Vagina (tissue), 2 donors: ENCODE results near the gene NUDT1. TPM values are rescaled to one million over a fixed set of nuclear protein-coding genes. Genes with fewer than 3 reads are reported as not detected.

Experiments used
- DNase-seq, 2 donors: peaks; one replicate each; pipeline ENCODE4 v3.0.0-alpha.2; 2017; ENCODE audit errors: extremely low spot score in 2 of 2
- H3K27ac ChIP-seq: fragments of 200-600 bp; sonication (generic); one replicate; pipeline ENCODE4 v1.5.1; 2019
- H3K27me3 ChIP-seq: fragments of 200-600 bp; sonication (generic); one replicate; pipeline ENCODE4 v1.5.1; 2019
- H3K36me3 ChIP-seq, 2 donors: fragments of 200-600 bp; sonication (generic); one replicate each; pipeline ENCODE4 v1.5.1; 2017 to 2019
- H3K4me1 ChIP-seq: fragments of 200-600 bp; sonication (generic); one replicate; pipeline ENCODE4 v1.5.1; 2019
- H3K4me3 ChIP-seq, 2 donors: fragments of 200-600 bp; sonication (generic); 1 replicate in 1 of 2; 2 replicates in 1 of 2; pipeline ENCODE4 v1.5.1; 2016 to 2019
- H3K9me3 ChIP-seq: fragments of 200-600 bp; sonication (generic); one replicate; pipeline ENCODE4 v1.5.1; 2019
- POLR2A ChIP-seq, 2 donors: fragments of 450-650 bp; IDR thresholded peaks; one replicate each; pipeline ENCODE4 v1.6.1; 2017; ENCODE audit warnings: antibody characterized with exemption in 2 of 2, mild to moderate bottlenecking in 2 of 2, moderate library complexity in 2 of 2
- POLR2AphosphoS5 ChIP-seq, 2 donors: sonication (generic); formaldehyde crosslinking; IDR thresholded peaks; one replicate each; pipeline ENCODE4 v1.9.0; 2017; ENCODE audit warnings: antibody characterized with exemption in 2 of 2, mild to moderate bottlenecking in 2 of 2, low read depth in 1 of 2; ENCODE audit not compliant: insufficient read depth in 1 of 2
- intact Hi-C: fragments of 100-400 bp; cut with DNase I; formaldehyde crosslinking; loops from one replicate; pipeline ENCODE4 v1.15.1; 2023
- total RNA-seq: library from RNA; depleted of rRNA; stranded (reverse); fragments of >200 nt; gene quantifications from one replicate; pipeline ENCODE4 v1.2.3, GENCODE V29; 2016
- TF ChIP-seq, protein P1 (sequence below), 3 experiments: fragments of 450-650 bp in 2 of 3; fragments of 200-600 bp in 1 of 3; sonication (generic) in 1 of 3; IDR thresholded peaks; one replicate each; pipeline ENCODE4 v1.5.1; 2017 to 2019; ENCODE audit warnings: antibody characterized with exemption in 3 of 3, mild to moderate bottlenecking in 2 of 3, moderate library complexity in 2 of 3

Gene NUDT1
- total RNA-seq: 19.4 TPM

DNA sequence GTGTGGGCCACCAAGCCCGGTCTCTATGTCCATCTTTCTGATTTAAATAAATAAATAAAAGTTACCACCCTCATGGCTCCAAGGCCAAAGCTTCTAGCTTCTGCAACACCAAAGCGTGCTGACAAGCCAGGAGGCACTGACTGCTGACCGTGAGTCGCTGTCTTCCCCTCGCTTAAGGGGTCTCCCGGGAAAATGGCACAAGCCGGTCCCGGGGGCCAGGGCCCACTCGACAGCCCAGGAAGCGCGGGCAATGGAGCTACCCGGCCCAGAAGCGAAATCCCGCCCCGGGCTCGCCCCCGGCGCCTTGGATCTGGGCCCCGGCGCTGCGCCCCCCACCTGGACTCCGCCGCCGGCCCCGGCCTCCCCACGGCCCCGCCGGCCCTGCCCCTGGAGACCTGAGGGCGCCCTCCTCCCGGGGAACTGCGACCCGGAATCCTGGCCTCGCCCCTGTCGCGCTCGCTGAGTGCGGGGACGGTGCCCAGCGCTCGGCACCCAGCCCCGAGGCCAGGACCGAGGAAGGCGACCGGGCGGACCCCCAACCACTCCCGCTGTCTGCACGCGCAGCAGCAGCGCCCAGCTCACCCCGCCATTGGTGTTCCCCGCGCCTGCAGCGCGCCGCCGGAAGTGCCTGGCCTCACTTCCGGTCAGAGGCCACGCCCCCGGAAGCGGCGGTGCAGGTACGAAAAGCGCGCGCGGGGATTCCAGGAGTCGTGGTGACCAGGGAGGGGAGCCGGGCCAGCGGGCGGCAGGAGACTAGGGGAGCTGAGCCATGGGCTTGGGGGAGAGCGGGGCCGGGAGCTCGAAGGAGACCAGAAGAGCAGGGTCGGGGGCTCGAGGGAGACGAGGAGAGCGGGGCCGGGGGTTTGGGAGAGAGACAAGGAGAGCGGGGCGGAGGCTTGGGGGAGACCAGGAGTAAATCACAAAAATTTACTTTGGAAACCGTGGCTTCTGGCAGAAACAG is at the start of gene NUDT1, which contains the start of gene MRM2:
NUDT1 (plus strand) TSS at position 647 of the 961 bp plus-strand sequence. CDS start 2,349 bp downstream, outside the sequence.
MRM2 (minus strand) TSS at position 626 of the 961 bp plus-strand sequence; CDS start at position 590, 36 bp downstream.
- H3K27me3 ChIP-seq: no peaks in the 10 kb centered on the region
- intact Hi-C loops: loop anchor here (5.0 kb wide), 1 partner anchor 65 kb away; no protein-coding TSS in a partner anchor
- H3K4me1 ChIP-seq: peaks cover 24% of the 10 kb centered on the region
- no peak for DNase-seq
- peak within 1 kb of the TSS; percentile 93 to 98 for H3K4me3 ChIP-seq
- H3K36me3 ChIP-seq: peaks cover 0 to 16% of the 10 kb centered on the region in 2 donors
- no peaks in the 10 kb centered on the region for H3K9me3 ChIP-seq
- TF ChIP-seq, protein P1, sequence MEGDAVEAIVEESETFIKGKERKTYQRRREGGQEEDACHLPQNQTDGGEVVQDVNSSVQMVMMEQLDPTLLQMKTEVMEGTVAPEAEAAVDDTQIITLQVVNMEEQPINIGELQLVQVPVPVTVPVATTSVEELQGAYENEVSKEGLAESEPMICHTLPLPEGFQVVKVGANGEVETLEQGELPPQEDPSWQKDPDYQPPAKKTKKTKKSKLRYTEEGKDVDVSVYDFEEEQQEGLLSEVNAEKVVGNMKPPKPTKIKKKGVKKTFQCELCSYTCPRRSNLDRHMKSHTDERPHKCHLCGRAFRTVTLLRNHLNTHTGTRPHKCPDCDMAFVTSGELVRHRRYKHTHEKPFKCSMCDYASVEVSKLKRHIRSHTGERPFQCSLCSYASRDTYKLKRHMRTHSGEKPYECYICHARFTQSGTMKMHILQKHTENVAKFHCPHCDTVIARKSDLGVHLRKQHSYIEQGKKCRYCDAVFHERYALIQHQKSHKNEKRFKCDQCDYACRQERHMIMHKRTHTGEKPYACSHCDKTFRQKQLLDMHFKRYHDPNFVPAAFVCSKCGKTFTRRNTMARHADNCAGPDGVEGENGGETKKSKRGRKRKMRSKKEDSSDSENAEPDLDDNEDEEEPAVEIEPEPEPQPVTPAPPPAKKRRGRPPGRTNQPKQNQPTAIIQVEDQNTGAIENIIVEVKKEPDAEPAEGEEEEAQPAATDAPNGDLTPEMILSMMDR (IDR thresholded peaks at IDR 0.05): no peak
- TF ChIP-seq POLR2A (IDR thresholded peaks at IDR 0.05) (no peak), POLR2AphosphoS5 (IDR thresholded peaks at IDR 0.05; ENCODE audit: insufficient read depth in 1 of 2, low read depth in 1 of 2) (peak; percentile 70 to 75)
- H3K27ac ChIP-seq: peak within 1 kb of the TSS; percentile 76

DNA sequence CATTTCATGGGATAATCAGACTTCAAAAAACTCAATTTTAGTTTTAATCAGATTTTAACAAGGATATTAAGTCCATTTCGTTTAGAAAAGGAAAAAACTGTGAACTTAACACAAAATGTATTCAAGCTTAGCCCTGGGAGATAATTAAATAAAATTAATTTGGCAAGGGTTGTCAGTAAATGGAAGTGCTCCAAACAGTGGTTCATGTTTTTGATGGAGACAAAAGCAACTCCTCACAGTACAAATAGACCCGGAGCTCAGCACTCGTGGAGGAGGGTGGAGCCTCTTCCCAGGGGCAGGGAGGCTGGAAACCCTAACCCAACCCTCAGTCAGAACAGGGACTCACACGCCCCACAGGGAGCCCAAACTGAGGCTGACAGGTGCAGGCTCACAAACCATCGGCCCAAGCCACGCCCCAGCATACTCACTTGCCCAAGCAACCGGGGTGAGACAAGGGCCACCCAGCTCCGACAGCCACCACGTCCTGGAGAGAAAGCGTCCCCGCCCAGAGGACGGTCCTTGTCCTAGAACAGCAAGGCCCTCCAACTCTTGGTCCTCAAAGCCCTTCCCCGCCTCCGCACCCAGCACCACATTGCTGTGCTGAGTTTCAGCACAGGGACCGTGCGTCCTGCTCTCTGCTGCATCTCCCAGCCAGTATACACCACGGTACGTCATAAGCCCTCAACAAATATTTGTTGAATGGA is 49.0 kb upstream of the NUDT1 start:
- no peak for DNase-seq
- Histone ChIP-seq H3K27ac (no peak overlapping the region), H3K27me3 (no peaks in the 10 kb centered on the region), H3K4me3 (no peak overlapping the region), H3K36me3 (no peaks in the 10 kb centered on the region), H3K9me3 (no peaks in the 10 kb centered on the region), H3K4me1 (no peaks in the 10 kb centered on the region)
- TF ChIP-seq POLR2AphosphoS5 (IDR thresholded peaks at IDR 0.05; ENCODE audit: insufficient read depth in 1 of 2, low read depth in 1 of 2) (no peak), POLR2A (IDR thresholded peaks at IDR 0.05) (no peak)
- TF ChIP-seq, protein P1 (IDR thresholded peaks at IDR 0.05): no peak
- intact Hi-C loops: no loop called here

DNA sequence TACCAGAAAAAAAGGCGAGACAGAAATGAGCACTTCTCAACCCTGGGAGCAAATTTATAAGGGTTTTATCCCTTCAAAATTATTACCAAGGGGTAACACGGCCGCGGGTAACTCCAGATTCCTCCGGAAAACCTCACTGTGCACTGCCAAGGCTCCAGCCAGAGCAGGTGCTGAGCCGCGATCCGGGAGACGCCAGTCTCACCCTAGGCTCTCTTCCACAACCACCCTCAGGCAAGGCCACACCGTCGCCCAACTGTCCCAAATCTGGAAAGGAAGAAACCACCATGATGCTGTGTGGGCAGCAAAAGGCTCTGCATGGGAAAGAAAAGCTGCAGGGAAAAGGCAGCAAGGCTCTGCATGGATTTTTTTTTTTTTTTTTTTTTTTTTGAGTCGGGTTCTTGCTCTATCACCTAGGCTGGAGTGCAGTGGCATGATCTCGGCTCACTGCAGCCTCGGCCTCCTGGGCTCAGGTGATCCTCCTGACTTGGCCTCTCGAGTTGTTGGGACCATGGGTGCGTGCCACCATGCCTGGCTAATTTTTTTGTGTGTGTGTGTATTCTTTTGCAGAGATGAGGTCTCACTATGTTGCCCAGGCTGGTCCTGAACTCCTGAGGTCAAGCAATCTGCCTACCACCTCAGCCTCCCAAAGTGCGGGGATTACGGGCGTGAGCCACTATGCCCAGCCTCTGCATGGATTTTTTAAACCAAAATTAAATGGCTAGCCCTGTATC is 48.3 kb upstream of the NUDT1 start:
- Histone ChIP-seq H3K27me3 (no peaks in the 10 kb centered on the region), H3K9me3 (no peaks in the 10 kb centered on the region), H3K4me1 (no peaks in the 10 kb centered on the region), H3K36me3 (no peaks in the 10 kb centered on the region), H3K4me3 (no peak overlapping the region), H3K27ac (no peak overlapping the region)
- intact Hi-C loops: no loop called here
- no peak for TF ChIP-seq POLR2A (IDR thresholded peaks at IDR 0.05)
- TF ChIP-seq, protein P1 (IDR thresholded peaks at IDR 0.05): no peak
- TF ChIP-seq POLR2AphosphoS5 (IDR thresholded peaks at IDR 0.05; ENCODE audit: insufficient read depth in 1 of 2, low read depth in 1 of 2): no peak
- no peak for DNase-seq

DNA sequence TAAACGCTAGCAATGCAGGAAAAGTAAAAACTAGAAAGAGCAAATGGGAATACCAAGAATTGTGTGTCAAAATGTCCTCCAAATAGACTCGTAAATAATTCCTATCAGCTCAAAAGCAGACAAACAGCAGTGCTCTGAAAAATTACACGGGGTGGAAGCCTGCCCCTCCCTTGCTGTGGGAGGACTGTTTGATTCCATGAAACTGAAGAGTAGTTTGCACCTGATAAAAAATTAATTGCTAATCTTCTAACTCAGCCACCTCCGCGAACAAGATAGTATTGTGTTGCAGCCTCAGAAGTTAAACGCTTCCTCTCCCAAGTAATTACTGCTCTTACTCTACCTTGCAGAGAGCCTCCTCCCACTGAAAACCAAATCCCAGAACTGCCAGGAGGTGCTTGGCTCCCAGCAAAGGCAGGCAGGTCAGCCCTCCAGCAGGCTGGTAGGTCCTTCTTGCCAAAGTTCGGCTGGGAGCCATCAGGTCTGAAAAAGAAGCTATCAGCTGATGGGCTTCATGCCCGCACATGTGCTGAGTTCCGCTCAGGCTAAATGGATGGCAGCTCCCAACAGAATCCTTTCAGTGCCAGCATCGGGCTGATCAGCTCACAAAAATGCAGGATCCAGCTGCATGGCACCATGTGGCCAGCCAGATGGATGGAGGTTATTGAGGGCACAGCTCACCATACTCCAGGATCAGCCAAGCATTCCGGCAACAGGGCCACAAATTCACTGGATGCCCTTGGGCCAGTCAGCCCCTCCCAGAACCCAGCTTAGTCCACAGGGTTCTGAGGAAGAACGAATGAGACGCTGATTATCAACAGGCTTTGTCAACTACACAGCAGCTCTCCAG is 46.4 kb upstream of the NUDT1 start:
- Histone ChIP-seq H3K4me3 (no peak overlapping the region), H3K9me3 (no peaks in the 10 kb centered on the region), H3K36me3 (peaks cover 0 to 14% of the 10 kb centered on the region in 2 donors), H3K27ac (no peak overlapping the region), H3K4me1 (no peaks in the 10 kb centered on the region), H3K27me3 (no peaks in the 10 kb centered on the region)
- no peak for DNase-seq
- TF ChIP-seq POLR2A (IDR thresholded peaks at IDR 0.05): no peak
- TF ChIP-seq POLR2AphosphoS5 (IDR thresholded peaks at IDR 0.05; ENCODE audit: insufficient read depth in 1 of 2, low read depth in 1 of 2): no peak
- TF ChIP-seq, protein P1 (IDR thresholded peaks at IDR 0.05): no peak
- intact Hi-C loops: no loop called here
